GM23338 (cell line): ENCODE data around the gene RNF26.

Experiments used
- POLR2AphosphoS5 ChIP-seq: IDR thresholded peaks from 2 replicates; pipeline ENCODE4 v1.6.1; 2016; ENCODE audit warnings: antibody characterized with exemption, low read depth
- TF ChIP-seq, protein P1 (sequence below), 2 experiments: fragments of 200-600 bp in 1 of 2; sonication (generic) in 1 of 2; conservative IDR thresholded peaks; 2 replicates each; pipeline versions ENCODE4 v1.5.1 to v1.6.1; 2016 to 2017; ENCODE audit warnings: antibody characterized with exemption in 2 of 2, low read depth in 2 of 2, mild to moderate bottlenecking in 2 of 2, moderate library complexity in 1 of 2

DNA sequence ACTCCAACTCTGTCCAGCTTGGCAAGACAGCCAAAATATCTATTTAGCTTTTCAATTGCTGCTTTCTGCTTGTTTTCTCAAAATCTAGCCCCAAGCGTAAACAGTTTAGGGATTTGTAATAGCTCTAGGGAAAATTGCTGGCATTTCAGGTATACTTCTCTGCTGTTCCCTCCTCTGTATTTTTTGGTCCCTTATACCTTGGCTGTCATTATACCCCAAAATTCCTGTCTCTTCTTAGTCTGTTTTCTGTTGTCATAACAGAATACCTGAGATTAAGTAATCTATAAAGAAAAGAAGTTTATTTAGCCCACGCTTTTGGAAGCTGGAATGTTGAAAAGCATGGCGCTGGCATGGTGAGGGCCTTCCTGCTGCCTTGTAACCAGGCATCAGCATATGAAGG, 40.9 kb upstream of the RNF26 start:
- no peak for TF ChIP-seq POLR2AphosphoS5
- TF ChIP-seq, protein P1, sequence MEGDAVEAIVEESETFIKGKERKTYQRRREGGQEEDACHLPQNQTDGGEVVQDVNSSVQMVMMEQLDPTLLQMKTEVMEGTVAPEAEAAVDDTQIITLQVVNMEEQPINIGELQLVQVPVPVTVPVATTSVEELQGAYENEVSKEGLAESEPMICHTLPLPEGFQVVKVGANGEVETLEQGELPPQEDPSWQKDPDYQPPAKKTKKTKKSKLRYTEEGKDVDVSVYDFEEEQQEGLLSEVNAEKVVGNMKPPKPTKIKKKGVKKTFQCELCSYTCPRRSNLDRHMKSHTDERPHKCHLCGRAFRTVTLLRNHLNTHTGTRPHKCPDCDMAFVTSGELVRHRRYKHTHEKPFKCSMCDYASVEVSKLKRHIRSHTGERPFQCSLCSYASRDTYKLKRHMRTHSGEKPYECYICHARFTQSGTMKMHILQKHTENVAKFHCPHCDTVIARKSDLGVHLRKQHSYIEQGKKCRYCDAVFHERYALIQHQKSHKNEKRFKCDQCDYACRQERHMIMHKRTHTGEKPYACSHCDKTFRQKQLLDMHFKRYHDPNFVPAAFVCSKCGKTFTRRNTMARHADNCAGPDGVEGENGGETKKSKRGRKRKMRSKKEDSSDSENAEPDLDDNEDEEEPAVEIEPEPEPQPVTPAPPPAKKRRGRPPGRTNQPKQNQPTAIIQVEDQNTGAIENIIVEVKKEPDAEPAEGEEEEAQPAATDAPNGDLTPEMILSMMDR (conservative IDR thresholded peaks at IDR 0.05; ENCODE audit: low read depth in 2 of 2), result no peak
